Activated CD4-positive, alpha-beta T cell treated with anti-CD3 and anti-CD28 coated beads, Interleukin-2, amount 50 U/mL, for 24 hours (primary cell): ENCODE data around the gene SSH2.
A peak's percentile ranks its signal among the peaks of the same experiment; 100 is the strongest.

Experiments
- DNase-seq, 2 donors: peaks; one replicate each; pipeline ENCODE4 v3.0.0-alpha.2; 2020; ENCODE audit warnings: low read depth in 1 of 2, low spot score in 1 of 2

SSH2 gene

GRCh38 chr17:29615492-29616299 lies 314.3 kb downstream of the SSH2 start:
- peak; percentile 65 to 76 for DNase-seq

GRCh38 chr17:29615048-29615385 lies 315.0 kb downstream of the SSH2 start:
- DNase-seq: no peak

GRCh38 chr17:29614349-29615047 lies 315.5 kb downstream of the SSH2 start:
- DNase-seq: no peak

- no peak for DNase-seq
Observed at GRCh38 chr17:29613856-29614255, 316.2 kb downstream of the SSH2 start.

GRCh38 chr17:29613352-29613837 lies 316.6 kb downstream of the SSH2 start:
- DNase-seq: peak; percentile 91 to 95

GRCh38 chr17:29612404-29613280 lies 317.4 kb downstream of the SSH2 start:
- no peak for DNase-seq

- DNase-seq: no peak
Observed at GRCh38 chr17:29612094-29612403, 318.0 kb downstream of the SSH2 start.

- no peak for DNase-seq
Observed at GRCh38 chr17:29611351-29612093, 318.5 kb downstream of the SSH2 start.

GRCh38 chr17:29610395-29610794 lies 319.6 kb downstream of the SSH2 start:
- DNase-seq: no peak

GRCh38 chr17:29608986-29609385 lies 321.0 kb downstream of the SSH2 start:
- no peak for DNase-seq

- no peak for DNase-seq
Observed at GRCh38 chr17:29607557-29608195, 322.4 kb downstream of the SSH2 start.

- DNase-seq: no peak
Observed at GRCh38 chr17:29603109-29603674, 326.8 kb downstream of the SSH2 start.

GRCh38 chr17:29597361-29598172 lies 332.5 kb downstream of the SSH2 start:
- DNase-seq: no peak

- DNase-seq: no peak
Observed at GRCh38 chr17:29596811-29597210, 333.2 kb downstream of the SSH2 start.

GRCh38 chr17:29595943-29596774 lies 333.9 kb downstream of the SSH2 start:
- DNase-seq: no peak

- DNase-seq: no peak
Observed at GRCh38 chr17:29595107-29595942, 334.7 kb downstream of the SSH2 start.

- no peak for DNase-seq
Observed at GRCh38 chr17:29594519-29595090, 335.4 kb downstream of the SSH2 start.
